Activated naive CD8-positive, alpha-beta T cell treated with anti-CD3 and anti-CD28 coated beads for 36 hours (primary cell): ENCODE results near the gene FAM50A. TPM values are rescaled to one million over a fixed set of nuclear protein-coding genes. Genes with fewer than 3 reads are reported as not detected.
"Not testable (repeated sequence)": the region's sequence is repeated elsewhere in the genome, so short reads cannot be mapped to it uniquely, and the experiment has no call there.

ENCODE experiments used
- DNase-seq: peaks from one replicate; pipeline ENCODE4 v3.0.0; 2021
- H3K27ac Mint-ChIP-seq: one replicate; pipeline ENCODE4 v1.8.0; 2022; ENCODE audit warnings: mild to moderate bottlenecking, moderate library complexity, mixed read lengths
- H3K27me3 Mint-ChIP-seq: one replicate; pipeline ENCODE4 v1.8.0; 2022; ENCODE audit warnings: mild to moderate bottlenecking, mixed read lengths
- H3K36me3 Mint-ChIP-seq: one replicate; pipeline ENCODE4 v1.8.0; 2021; ENCODE audit warnings: mild to moderate bottlenecking, mixed read lengths
- H3K4me1 Mint-ChIP-seq: one replicate; pipeline ENCODE4 v1.8.0; 2021; ENCODE audit warnings: mixed read lengths
- H3K4me3 Mint-ChIP-seq: one replicate; pipeline ENCODE4 v1.8.0; 2022; ENCODE audit warnings: mild to moderate bottlenecking, moderate library complexity, mixed read lengths
- H3K9me3 Mint-ChIP-seq: one replicate; pipeline ENCODE4 v1.8.0; 2022; ENCODE audit warnings: mixed read lengths
- total RNA-seq, 2 experiments: library from RNA; stranded (reverse); gene quantifications; one replicate each; pipeline ENCODE4 v1.2.3, GENCODE V29; 2021

Gene FAM50A
- 10 to 100 TPM; 45.3 to 46.4 TPM for total RNA-seq

- H3K36me3 Mint-ChIP-seq: no peaks in the 10 kb centered on the region
- no peaks in the 10 kb centered on the region for H3K27me3 Mint-ChIP-seq
- peak within 1 kb of the TSS; percentile 76 for H3K4me3 Mint-ChIP-seq
- H3K27ac Mint-ChIP-seq: peak within 1 kb of the TSS; percentile 78
- H3K4me1 Mint-ChIP-seq: peaks cover 4% of the 10 kb centered on the region
- no peaks in the 10 kb centered on the region for H3K9me3 Mint-ChIP-seq
- peak; percentile 77 for DNase-seq
These were observed at the start of gene FAM50A for GRCh38 chrX:154443992-154444754. Gene FAM50A, plus strand, starts transcription at chrX:154444141. Its CDS starts 95 bp downstream, at chrX:154444236.

- Mint-ChIP-seq H3K27me3 (peaks cover 17% of the 10 kb centered on the region), H3K4me1 (peaks cover 18% of the 10 kb centered on the region), H3K36me3 (peaks cover 30% of the 10 kb centered on the region), H3K4me3 (peak overlapping the region; percentile 97)
- H3K9me3 Mint-ChIP-seq, H3K27ac Mint-ChIP-seq, DNase-seq: not testable (repeated sequence)
These were observed 47.6 kb upstream of the FAM50A start for GRCh38 chrX:154396363-154396762.

- Mint-ChIP-seq H3K27me3 (peaks cover 17% of the 10 kb centered on the region), H3K4me1 (peaks cover 18% of the 10 kb centered on the region), H3K4me3 (peak overlapping the region; percentile 97), H3K27ac (peak overlapping the region; percentile 99), H3K36me3 (peaks cover 30% of the 10 kb centered on the region), H3K9me3 (no peaks in the 10 kb centered on the region)
- DNase-seq: peak; percentile 74
These were observed 46.7 kb upstream of the FAM50A start for GRCh38 chrX:154396973-154397887.

GRCh38 chrX:154397888-154398667, 45.9 kb upstream of the FAM50A start, which contains the start of gene RPL10:
Gene RPL10, plus strand, starts transcription at chrX:154398377. Its CDS starts 143 bp downstream, at chrX:154398520.
- H3K4me3 Mint-ChIP-seq: peak within 1 kb of the TSS; percentile 97
- H3K36me3 Mint-ChIP-seq: peaks cover 30% of the 10 kb centered on the region
- H3K9me3 Mint-ChIP-seq: no peaks in the 10 kb centered on the region
- H3K4me1 Mint-ChIP-seq: peaks cover 18% of the 10 kb centered on the region
- peaks cover 17% of the 10 kb centered on the region for H3K27me3 Mint-ChIP-seq
- DNase-seq: peak; percentile 93
- peak within 1 kb of the TSS; percentile 99 for H3K27ac Mint-ChIP-seq

- H3K36me3 Mint-ChIP-seq: peaks cover 30% of the 10 kb centered on the region
- DNase-seq: peak; percentile 73
- H3K9me3 Mint-ChIP-seq: no peaks in the 10 kb centered on the region
- peak overlapping the region; percentile 97 for H3K4me3 Mint-ChIP-seq
- peaks cover 18% of the 10 kb centered on the region for H3K4me1 Mint-ChIP-seq
- peaks cover 17% of the 10 kb centered on the region for H3K27me3 Mint-ChIP-seq
- peak overlapping the region; percentile 99 for H3K27ac Mint-ChIP-seq
These were observed 45.0 kb upstream of the FAM50A start for GRCh38 chrX:154398668-154399526.

- no peak for DNase-seq
- Mint-ChIP-seq H3K4me1 (peaks cover 18% of the 10 kb centered on the region), H3K36me3 (peaks cover 30% of the 10 kb centered on the region), H3K27me3 (peaks cover 17% of the 10 kb centered on the region), H3K4me3 (peak overlapping the region; percentile 97), H3K9me3 (no peaks in the 10 kb centered on the region), H3K27ac (peak overlapping the region; percentile 99)
These were observed 44.2 kb upstream of the FAM50A start for GRCh38 chrX:154399527-154400368.

GRCh38 chrX:154400369-154400817, 43.5 kb upstream of the FAM50A start:
- H3K9me3 Mint-ChIP-seq: not testable (repeated sequence)
- peaks cover 18% of the 10 kb centered on the region for H3K4me1 Mint-ChIP-seq
- H3K4me3 Mint-ChIP-seq: peak overlapping the region; percentile 97

GRCh38 chrX:154401045-154401799, 42.7 kb upstream of the FAM50A start:
- Mint-ChIP-seq H3K27me3 (peaks cover 17% of the 10 kb centered on the region), H3K4me1 (peaks cover 18% of the 10 kb centered on the region), H3K9me3 (no peaks in the 10 kb centered on the region), H3K27ac (peak overlapping the region; percentile 83), H3K4me3 (peak overlapping the region; percentile 97), H3K36me3 (peaks cover 30% of the 10 kb centered on the region)
- DNase-seq: no peak

More at GRCh38 chrX:154400369-154400817, 43.5 kb upstream of the FAM50A start:
- Mint-ChIP-seq H3K36me3 (peaks cover 30% of the 10 kb centered on the region), H3K27ac (peak overlapping the region; percentile 99), H3K27me3 (peaks cover 17% of the 10 kb centered on the region)
- not testable (repeated sequence) for DNase-seq

- Mint-ChIP-seq H3K27ac (peak overlapping the region; percentile 63), H3K27me3 (peaks cover 17% of the 10 kb centered on the region), H3K4me1 (peaks cover 18% of the 10 kb centered on the region), H3K4me3 (no peak overlapping the region), H3K36me3 (peaks cover 30% of the 10 kb centered on the region), H3K9me3 (no peaks in the 10 kb centered on the region)
- DNase-seq: no peak
These were observed 41.9 kb upstream of the FAM50A start for GRCh38 chrX:154401918-154402621.

- H3K4me3 Mint-ChIP-seq: no peak overlapping the region
- H3K27ac Mint-ChIP-seq: peak overlapping the region; percentile 63
- peaks cover 17% of the 10 kb centered on the region for H3K27me3 Mint-ChIP-seq
- peaks cover 30% of the 10 kb centered on the region for H3K36me3 Mint-ChIP-seq
- H3K9me3 Mint-ChIP-seq: no peaks in the 10 kb centered on the region
- peaks cover 18% of the 10 kb centered on the region for H3K4me1 Mint-ChIP-seq
- no peak for DNase-seq
These were observed 41.3 kb upstream of the FAM50A start for GRCh38 chrX:154402622-154403127.

- H3K36me3 Mint-ChIP-seq: peaks cover 30% of the 10 kb centered on the region
- no peak for DNase-seq
- no peaks in the 10 kb centered on the region for H3K9me3 Mint-ChIP-seq
- peaks cover 15% of the 10 kb centered on the region for H3K27me3 Mint-ChIP-seq
- peaks cover 18% of the 10 kb centered on the region for H3K4me1 Mint-ChIP-seq
- H3K27ac Mint-ChIP-seq: no peak overlapping the region
- no peak overlapping the region for H3K4me3 Mint-ChIP-seq
These were observed 40.7 kb upstream of the FAM50A start for GRCh38 chrX:154403192-154403591.

- H3K9me3 Mint-ChIP-seq: no peaks in the 10 kb centered on the region
- H3K27ac Mint-ChIP-seq: no peak overlapping the region
- DNase-seq: no peak
- peaks cover 8% of the 10 kb centered on the region for H3K27me3 Mint-ChIP-seq
- peaks cover 17% of the 10 kb centered on the region for H3K4me1 Mint-ChIP-seq
- H3K4me3 Mint-ChIP-seq: no peak overlapping the region
- H3K36me3 Mint-ChIP-seq: peaks cover 28% of the 10 kb centered on the region
These were observed 40.1 kb upstream of the FAM50A start for GRCh38 chrX:154403858-154404257.
